ENCODE measurements around the gene RPRD1B. TPM values are rescaled to one million over a fixed set of nuclear protein-coding genes. Genes with fewer than 3 reads are reported as not detected.

RPRD1B gene
- polyA plus RNA-seq, 1 of the 3 experiments (the other 2 are of a cell fraction), result 11.8 TPM

DNA sequence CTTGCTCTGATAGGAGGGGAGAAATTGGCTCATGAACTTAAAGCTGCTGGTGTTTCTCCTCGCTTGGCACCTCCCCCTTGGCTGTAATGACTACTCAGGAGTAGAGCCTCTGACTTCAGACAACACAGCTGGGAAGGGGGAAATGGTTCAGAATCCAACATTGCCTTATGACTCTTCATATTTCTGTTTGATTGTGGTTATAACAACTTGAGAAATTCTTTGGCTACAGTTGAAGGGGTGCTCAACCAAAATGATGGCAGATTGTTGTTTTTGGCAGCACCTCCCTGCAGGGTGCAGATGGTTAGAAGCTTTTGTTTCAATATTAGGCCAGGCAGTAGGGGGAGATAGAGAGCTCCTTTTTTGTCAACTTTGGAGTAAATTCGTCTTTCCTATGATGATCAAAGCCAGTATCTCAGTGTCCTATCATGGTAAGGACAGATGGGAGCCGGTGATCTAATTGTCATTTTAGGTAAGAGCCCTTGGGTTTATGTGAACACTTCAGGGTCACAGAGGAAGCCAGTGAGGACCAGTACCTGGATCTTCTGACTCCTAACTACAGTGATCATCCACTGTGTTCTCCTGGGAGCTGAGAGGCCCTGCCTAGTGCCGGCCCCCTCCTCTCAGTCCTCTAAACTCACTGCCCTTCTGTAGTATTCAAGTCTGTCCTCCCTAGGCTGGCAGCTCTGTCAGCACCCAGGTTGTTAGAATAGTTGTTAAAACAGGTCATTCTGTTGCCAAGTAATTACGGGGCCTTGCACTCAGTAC is 39.9 kb downstream of the RPRD1B start (continued):
- TF ChIP-seq TAF1 (IDR thresholded peaks at IDR 0.05; ENCODE audit: borderline replicate concordance, low read depth, low read length), result no peak
- TF ChIP-seq GATA2 (CRISPR knock-in tag; IDR thresholded peaks at IDR 0.05), result no peak
- TF ChIP-seq EZH2phosphoT487 (IDR thresholded peaks at IDR 0.05; ENCODE audit: borderline replicate concordance, low read depth), result no peak
- no peak for TF ChIP-seq ELF1 (IDR thresholded peaks at IDR 0.05)
- TF ChIP-seq NFIC (IDR thresholded peaks at IDR 0.05; ENCODE audit: borderline replicate concordance), result peak; percentile 91
- TF ChIP-seq SMC3 (IDR thresholded peaks at IDR 0.05; ENCODE audit: low read depth, low read length), result peak; percentile 74
- TF ChIP-seq SIN3A (IDR thresholded peaks at IDR 0.05; ENCODE audit: borderline replicate concordance, low read depth, low read length), result no peak
- no peak for TF ChIP-seq EP300 (IDR thresholded peaks at IDR 0.05; ENCODE audit: borderline replicate concordance in 1 of 2, low read depth in 1 of 2, low read length in 1 of 2)
- peak; percentile 70 for TF ChIP-seq RAD21 (IDR thresholded peaks at IDR 0.05; ENCODE audit: low read length)
- TF ChIP-seq RFX5 (IDR thresholded peaks at IDR 0.05; ENCODE audit: low read length), result 0 out of 2 replicates have a peak, but pooled peaks have one; percentile 35
- TF ChIP-seq RXRA (IDR thresholded peaks at IDR 0.05; ENCODE audit: borderline replicate concordance, low read depth), result 0 out of 2 replicates have a peak, but pooled peaks have one; percentile 12
- TF ChIP-seq MXI1 (IDR thresholded peaks at IDR 0.05; ENCODE audit: low read depth, low read length), result no peak
- peak; percentile 81 for TF ChIP-seq TCF12 (IDR thresholded peaks at IDR 0.05)
- TF ChIP-seq, protein P1, sequence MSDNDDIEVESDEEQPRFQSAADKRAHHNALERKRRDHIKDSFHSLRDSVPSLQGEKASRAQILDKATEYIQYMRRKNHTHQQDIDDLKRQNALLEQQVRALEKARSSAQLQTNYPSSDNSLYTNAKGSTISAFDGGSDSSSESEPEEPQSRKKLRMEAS (IDR thresholded peaks at IDR 0.05; ENCODE audit: low read depth), result no peak
- TF ChIP-seq FOSL2 (IDR thresholded peaks at IDR 0.05; ENCODE audit: borderline replicate concordance, low read depth), result no peak

DNA sequence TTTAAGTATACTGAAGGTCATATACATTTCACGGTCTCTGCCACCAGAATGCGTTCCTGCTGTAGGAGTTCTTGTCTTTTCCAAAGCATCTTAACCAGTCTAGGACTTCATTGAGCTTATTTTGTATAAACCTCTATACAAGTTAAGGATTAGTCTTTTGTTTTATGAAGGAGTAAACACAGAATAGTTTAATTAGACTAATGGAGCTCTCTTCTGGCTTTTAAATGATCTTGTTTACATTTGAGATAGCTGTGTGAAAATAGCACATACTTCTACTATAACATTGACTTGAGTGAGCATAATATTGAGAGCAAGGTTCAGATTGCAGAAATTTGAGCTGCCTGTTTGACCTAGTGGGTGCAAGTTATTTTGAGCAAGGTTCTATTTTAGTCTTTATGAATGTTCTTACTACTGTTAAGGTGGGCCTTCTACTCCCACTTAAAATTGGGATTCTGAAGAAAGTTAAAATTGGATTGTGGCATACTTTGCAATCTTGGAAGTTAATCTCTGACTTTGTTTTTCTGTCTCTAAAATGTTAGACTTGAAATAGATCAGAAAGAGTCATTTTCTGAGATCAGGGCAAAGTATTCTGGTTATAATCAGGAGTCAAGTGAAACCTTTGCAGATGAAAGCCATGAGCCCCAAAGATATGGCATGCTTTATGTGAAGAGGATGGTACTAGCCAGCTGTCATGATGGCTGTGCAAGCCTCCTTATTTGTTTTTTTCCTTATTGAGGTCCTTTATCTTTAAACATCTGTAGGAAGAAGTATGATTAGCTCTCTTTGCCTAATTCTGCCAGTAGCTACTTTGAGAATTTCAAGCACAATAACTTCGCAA is 41.8 kb downstream of the RPRD1B start:
- no peak overlapping the region for H2AFZ ChIP-seq (ENCODE audit: low read depth)
- H4K20me1 ChIP-seq (ENCODE audit: insufficient read depth), result no peaks in the 10 kb centered on the region
- H3K4me1 ChIP-seq (ENCODE audit: control insufficient read depth in 1 of 2, insufficient read depth in 2 of 2, low read depth in 1 of 2, low read length in 1 of 2), result peaks cover 10 to 22% of the 10 kb centered on the region in 2 experiments; a peak in 3 of 4 replicates
- no peak overlapping the region for H3K9ac ChIP-seq
- peaks cover 14% of the 10 kb centered on the region; the same call in 1 of the 2 replicates for H3K79me2 ChIP-seq (ENCODE audit: insufficient read depth)
- H3K9me3 ChIP-seq, result no peaks in the 10 kb centered on the region
- no peaks in the 10 kb centered on the region for H3K9me2 ChIP-seq
- no peak overlapping the region for H3K4me2 ChIP-seq
- peak overlapping the region; percentile 6 to 74; a peak in 2 of 4 replicates for H3K27ac ChIP-seq (ENCODE audit: low read depth in 2 of 2, low read length in 1 of 2)
- TF ChIP-seq EP300 (IDR thresholded peaks at IDR 0.05; ENCODE audit: borderline replicate concordance in 1 of 2, low read depth in 1 of 2, low read length in 1 of 2), result peak in 1 of 2 experiments; percentile 31; a peak in 1 of 4 replicates
- no peak for TF ChIP-seq TEAD4 (IDR thresholded peaks at IDR 0.05; ENCODE audit: borderline replicate concordance, insufficient read depth)
- no peaks in the 10 kb centered on the region for H3K27me3 ChIP-seq (ENCODE audit: insufficient read depth)
- no peak for DNase-seq
- no peak overlapping the region for H3K4me3 ChIP-seq (ENCODE audit: low read depth in 2 of 2, low read length in 1 of 2)
- POLR2A ChIA-PET, result no interaction called here
- CTCF ChIA-PET, result interaction anchor here (1.0 to 9.0 kb wide), 11 partner anchors 9 to 333 kb away, joined by 3 to 126 read pairs (median 20); partner anchors contain the start of gene TGM2
- peaks cover 20% of the 10 kb centered on the region for H3F3A ChIP-seq (replicated peaks; ENCODE audit: insufficient read depth)
- 97% methylated on average over 3 of the region's 3 CpGs for WGBS (ENCODE audit: low lambda C conversion rate)
- H3K36me3 ChIP-seq (replicated peaks in 1 of 2; ENCODE audit: control insufficient read depth in 1 of 2, insufficient read depth in 2 of 2, low read length in 1 of 2), result peaks cover 39 to 60% of the 10 kb centered on the region in 2 experiments
